ENCODE measurements around the gene GPR31. TPM values are rescaled to one million over a fixed set of nuclear protein-coding genes. Genes with fewer than 3 reads are reported as not detected.

The GPR31 gene
- total RNA-seq, 1 donor from 2014 or later, result not detected

DNA sequence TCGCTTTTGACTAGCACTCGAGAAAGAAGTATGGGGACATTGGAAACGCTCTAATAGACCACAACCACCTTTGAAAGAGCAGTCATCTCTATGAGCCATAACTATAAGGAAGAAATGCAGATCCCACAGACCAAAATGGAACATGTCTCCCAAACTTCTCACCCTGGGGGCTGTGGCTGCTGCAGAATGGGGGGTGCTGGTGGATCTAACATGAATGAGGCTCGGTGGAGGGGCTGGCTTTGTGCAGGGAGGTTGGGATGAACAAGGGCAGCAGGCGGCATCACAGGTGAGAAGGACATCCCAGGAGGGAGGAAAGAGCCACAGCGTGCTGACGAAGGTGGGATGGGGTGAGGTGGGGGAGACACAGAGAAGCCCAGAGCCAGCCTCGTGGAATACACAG lies 45.4 kb downstream of the GPR31 start:
- DNase-seq (ENCODE audit: low spot score in 2 of 2), result no peak
- Histone ChIP-seq H3K4me3 (no peak overlapping the region), H3K27me3 (no peaks in the 10 kb centered on the region), H3K4me1 (no peaks in the 10 kb centered on the region), H3K27ac (no peak overlapping the region), H3K36me3 (no peaks in the 10 kb centered on the region), H3K9me3 (no peaks in the 10 kb centered on the region)
- intact Hi-C loops (cut with DNase I), result no loop called here
- TF ChIP-seq, protein P1, sequence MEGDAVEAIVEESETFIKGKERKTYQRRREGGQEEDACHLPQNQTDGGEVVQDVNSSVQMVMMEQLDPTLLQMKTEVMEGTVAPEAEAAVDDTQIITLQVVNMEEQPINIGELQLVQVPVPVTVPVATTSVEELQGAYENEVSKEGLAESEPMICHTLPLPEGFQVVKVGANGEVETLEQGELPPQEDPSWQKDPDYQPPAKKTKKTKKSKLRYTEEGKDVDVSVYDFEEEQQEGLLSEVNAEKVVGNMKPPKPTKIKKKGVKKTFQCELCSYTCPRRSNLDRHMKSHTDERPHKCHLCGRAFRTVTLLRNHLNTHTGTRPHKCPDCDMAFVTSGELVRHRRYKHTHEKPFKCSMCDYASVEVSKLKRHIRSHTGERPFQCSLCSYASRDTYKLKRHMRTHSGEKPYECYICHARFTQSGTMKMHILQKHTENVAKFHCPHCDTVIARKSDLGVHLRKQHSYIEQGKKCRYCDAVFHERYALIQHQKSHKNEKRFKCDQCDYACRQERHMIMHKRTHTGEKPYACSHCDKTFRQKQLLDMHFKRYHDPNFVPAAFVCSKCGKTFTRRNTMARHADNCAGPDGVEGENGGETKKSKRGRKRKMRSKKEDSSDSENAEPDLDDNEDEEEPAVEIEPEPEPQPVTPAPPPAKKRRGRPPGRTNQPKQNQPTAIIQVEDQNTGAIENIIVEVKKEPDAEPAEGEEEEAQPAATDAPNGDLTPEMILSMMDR (IDR thresholded peaks at IDR 0.05), result no peak

DNA sequence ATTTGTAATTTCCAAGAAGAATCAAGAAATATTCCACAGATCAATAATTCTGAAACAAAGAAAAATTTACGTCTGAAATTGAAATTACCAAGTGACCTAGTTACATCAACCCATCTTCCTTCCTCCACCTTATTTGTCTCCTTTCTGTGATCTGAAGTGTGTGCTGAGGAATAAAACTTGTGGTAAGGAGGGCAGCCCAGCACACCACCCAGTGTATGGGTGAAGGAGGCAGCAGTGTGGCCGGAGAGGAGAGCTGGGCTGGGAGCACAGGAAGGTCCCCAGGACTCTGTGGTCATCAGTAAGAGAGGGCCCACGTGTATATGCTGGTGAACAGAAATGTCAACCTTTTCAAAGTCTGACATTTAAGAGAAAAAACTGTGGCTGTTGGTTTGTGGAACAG lies 46.2 kb downstream of the GPR31 start:
- no peaks in the 10 kb centered on the region for H3K36me3 ChIP-seq
- H3K4me1 ChIP-seq, result no peaks in the 10 kb centered on the region
- no peak overlapping the region for H3K27ac ChIP-seq
- H3K4me3 ChIP-seq, result no peak overlapping the region
- H3K9me3 ChIP-seq, result no peaks in the 10 kb centered on the region
- H3K27me3 ChIP-seq, result no peaks in the 10 kb centered on the region
- TF ChIP-seq, protein P1 (IDR thresholded peaks at IDR 0.05), result no peak
- intact Hi-C loops (cut with DNase I), result no loop called here
- no peak for DNase-seq (ENCODE audit: low spot score in 2 of 2)

DNA sequence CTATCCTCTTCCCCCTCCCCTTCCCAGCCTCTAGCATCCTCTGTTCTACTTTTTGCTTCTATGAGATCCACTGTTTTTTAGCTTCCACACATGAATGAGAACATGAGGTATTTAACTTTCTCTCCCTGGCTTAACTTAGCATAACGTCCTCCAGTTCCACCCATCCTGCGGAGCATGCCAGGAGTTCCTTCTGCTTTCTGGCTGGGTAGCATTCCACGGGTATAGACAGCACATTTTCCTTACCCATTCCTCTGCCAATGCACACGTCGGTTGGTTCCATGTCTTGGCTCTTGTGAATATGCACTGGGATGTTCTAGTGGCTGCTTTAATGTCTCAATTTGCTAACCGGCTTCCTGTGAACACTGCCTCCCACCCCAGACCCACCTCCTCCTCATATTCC lies 48.1 kb downstream of the GPR31 start:
- no peak for DNase-seq (ENCODE audit: low spot score in 2 of 2)
- Histone ChIP-seq H3K27me3 (no peaks in the 10 kb centered on the region), H3K9me3 (no peaks in the 10 kb centered on the region), H3K4me1 (no peaks in the 10 kb centered on the region), H3K36me3 (no peaks in the 10 kb centered on the region), H3K4me3 (no peak overlapping the region), H3K27ac (no peak overlapping the region)
- intact Hi-C loops (cut with DNase I), result no loop called here
- TF ChIP-seq, protein P1 (IDR thresholded peaks at IDR 0.05), result no peak

DNA sequence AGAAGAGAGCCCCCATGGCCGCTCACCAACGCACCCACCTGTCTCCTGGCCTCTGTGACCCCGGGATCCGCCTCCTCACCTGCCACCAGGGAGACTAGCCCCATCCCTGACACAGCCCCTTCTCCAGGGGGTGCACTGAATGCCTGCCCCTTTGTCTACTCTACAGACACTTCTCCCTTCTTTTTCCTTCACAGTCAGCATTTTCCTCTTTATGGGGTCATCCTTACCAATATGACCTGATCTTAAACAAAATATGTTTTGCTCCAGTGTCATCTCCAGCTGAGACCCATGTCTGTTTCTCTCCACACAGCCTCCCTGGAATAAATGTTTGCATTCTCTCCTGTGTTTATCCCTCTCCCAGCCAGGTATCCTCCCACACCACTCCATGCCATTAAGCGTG lies 49.5 kb downstream of the GPR31 start:
- TF ChIP-seq, protein P1 (IDR thresholded peaks at IDR 0.05), result no peak
- Histone ChIP-seq H3K36me3 (no peaks in the 10 kb centered on the region), H3K27me3 (no peaks in the 10 kb centered on the region), H3K27ac (no peak overlapping the region), H3K4me1 (no peaks in the 10 kb centered on the region), H3K4me3 (no peak overlapping the region), H3K9me3 (no peaks in the 10 kb centered on the region)
- DNase-seq (ENCODE audit: low spot score in 2 of 2), result no peak
- intact Hi-C loops (cut with DNase I), result no loop called here

DNA sequence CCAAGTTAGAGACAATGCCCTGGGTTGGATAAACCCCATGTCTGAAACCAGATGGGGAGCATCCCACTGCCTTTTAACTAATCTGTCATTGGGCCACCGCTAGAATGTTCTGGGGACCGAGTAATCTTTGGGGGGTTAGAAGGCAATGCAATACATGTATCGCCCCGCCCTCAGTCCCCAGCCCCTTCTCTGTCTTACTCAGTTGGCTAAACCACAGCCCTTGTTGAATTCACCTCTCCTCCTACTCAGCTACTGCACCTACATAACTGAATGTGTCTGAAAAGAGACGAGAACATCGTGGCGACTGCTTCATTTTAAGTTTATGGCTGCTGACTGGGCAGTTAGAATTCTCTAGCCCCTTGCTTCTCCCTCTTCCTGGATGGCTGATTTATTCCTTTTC lies 50.0 kb downstream of the GPR31 start:
- intact Hi-C loops (cut with DNase I), result no loop called here
- TF ChIP-seq, protein P1 (IDR thresholded peaks at IDR 0.05), result no peak
- H3K4me1 ChIP-seq, result no peaks in the 10 kb centered on the region

DNA sequence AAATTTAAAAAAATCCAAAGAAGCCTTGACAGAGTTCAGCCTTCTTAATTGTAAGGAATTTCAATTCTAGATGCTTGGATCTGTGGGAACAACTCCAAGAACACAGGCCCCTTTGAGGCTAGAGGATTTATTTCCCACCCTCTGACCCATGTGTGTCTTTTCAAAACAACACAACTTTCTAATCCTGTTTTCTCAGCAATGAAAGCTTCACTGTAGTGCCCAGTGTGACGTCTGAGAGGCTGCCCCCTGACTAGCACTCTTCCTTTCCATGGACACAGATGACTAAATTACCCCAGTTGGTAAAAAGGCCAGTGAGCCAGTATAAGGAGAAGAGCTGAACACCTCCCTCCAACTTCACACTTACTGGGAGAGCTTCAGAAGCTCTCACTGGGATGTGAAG lies 51.4 kb downstream of the GPR31 start:
- intact Hi-C loops (cut with DNase I), result no loop called here
- Histone ChIP-seq H3K4me1 (no peaks in the 10 kb centered on the region), H3K27ac (no peak overlapping the region), H3K9me3 (no peaks in the 10 kb centered on the region), H3K4me3 (no peak overlapping the region), H3K36me3 (no peaks in the 10 kb centered on the region), H3K27me3 (no peaks in the 10 kb centered on the region)
- TF ChIP-seq, protein P1 (IDR thresholded peaks at IDR 0.05), result no peak
- DNase-seq (ENCODE audit: low spot score in 2 of 2), result no peak

More for the DNA sequence above, 50.0 kb downstream of the GPR31 start:
- Histone ChIP-seq H3K4me3 (no peak overlapping the region), H3K36me3 (no peaks in the 10 kb centered on the region), H3K9me3 (no peaks in the 10 kb centered on the region), H3K27ac (no peak overlapping the region), H3K27me3 (no peaks in the 10 kb centered on the region)
- no peak for DNase-seq (ENCODE audit: low spot score in 2 of 2)
